Activated naive CD4-positive, alpha-beta T cell treated with anti-CD3 and anti-CD28 coated beads, Interleukin-2, amount 10 ng/mL, durations not matched to agents 7 days and 5 days (primary cell): ENCODE data around the gene GPRIN3.
"Not testable (repeated sequence)": the region's sequence is repeated elsewhere in the genome, so short reads cannot be mapped to it uniquely, and the experiment has no call there.

Experiments used
- CTCF ChIA-PET: fragments of 350-600 bp; sonication (Branson Sonifier 250); formaldehyde crosslinking; loops from one replicate; lab custom pipeline; 2021; ENCODE audit warnings: antibody characterized with exemption; lab: Charles Lee
- DNase-seq: peaks from one replicate; pipeline ENCODE4 v3.0.0-alpha.2; 2020
- H3K27ac Mint-ChIP-seq: one replicate; pipeline ENCODE4 v1.8.0; 2021; ENCODE audit warnings: mild to moderate bottlenecking, moderate library complexity, mixed read lengths
- H3K27me3 Mint-ChIP-seq: one replicate; pipeline ENCODE4 v1.8.0; 2021; ENCODE audit warnings: mild to moderate bottlenecking, mixed read lengths
- H3K36me3 Mint-ChIP-seq: one replicate; pipeline ENCODE4 v1.8.0; 2021; ENCODE audit warnings: mixed read lengths
- H3K4me1 Mint-ChIP-seq: one replicate; pipeline ENCODE4 v1.8.0; 2021; ENCODE audit warnings: mixed read lengths
- H3K4me3 Mint-ChIP-seq: one replicate; pipeline ENCODE4 v1.8.0; 2021; ENCODE audit warnings: mild to moderate bottlenecking, moderate library complexity, mixed read lengths
- H3K9me3 Mint-ChIP-seq: one replicate; pipeline ENCODE4 v1.8.0; 2021; ENCODE audit warnings: mixed read lengths

GPRIN3 gene

DNA sequence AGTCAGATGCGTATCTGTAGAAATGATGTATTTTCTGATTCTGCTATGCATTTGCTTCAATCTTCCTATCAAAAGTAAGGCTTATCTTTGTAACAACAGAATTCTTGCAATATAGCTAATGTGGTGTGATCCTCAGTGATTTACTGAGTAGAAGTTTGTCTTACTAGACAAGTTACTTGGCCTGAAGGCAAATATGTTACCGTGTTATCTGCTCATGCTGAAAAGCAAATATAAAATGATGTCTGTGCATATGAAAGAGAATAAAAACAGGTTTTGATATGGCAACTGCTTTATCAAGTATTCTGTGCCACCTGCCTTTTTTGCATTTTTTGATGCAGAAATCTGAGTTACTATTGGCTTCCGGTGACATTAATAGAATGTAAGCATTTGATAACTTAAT lies 103.7 kb downstream of the GPRIN3 start:
- H3K4me3 Mint-ChIP-seq, result no peak overlapping the region
- H3K27ac Mint-ChIP-seq, result no peak overlapping the region
- DNase-seq, result no peak
- H3K4me1 Mint-ChIP-seq, result no peaks in the 10 kb centered on the region
- no peaks in the 10 kb centered on the region for H3K36me3 Mint-ChIP-seq
- H3K27me3 Mint-ChIP-seq, result peaks cover 11% of the 10 kb centered on the region
- peaks cover 2% of the 10 kb centered on the region for H3K9me3 Mint-ChIP-seq
- CTCF ChIA-PET, result interaction anchor here (0.6 kb wide), 1 partner anchor 347 kb away, joined by 3 read pairs; no protein-coding TSS in a partner anchor

DNA sequence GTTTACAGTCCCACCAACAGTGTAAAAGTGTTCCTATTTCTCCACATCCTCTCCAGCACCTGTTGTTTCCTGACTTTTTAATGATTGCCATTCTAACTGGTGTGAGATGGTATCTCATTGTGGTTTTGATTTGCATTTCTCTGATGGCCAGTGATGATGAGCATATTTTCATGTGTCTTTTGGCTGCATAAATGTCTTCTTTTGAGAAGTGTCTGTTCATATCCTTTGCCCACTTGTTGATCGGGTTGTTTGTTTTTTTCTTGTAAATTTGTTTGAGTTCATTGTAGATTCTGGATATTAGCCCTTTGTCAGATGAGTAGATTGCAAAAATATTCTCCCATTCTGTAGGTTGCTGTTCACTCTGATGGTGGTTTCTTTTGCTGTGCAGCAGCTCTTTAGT lies 108.2 kb downstream of the GPRIN3 start:
- H3K36me3 Mint-ChIP-seq, DNase-seq, H3K4me3 Mint-ChIP-seq, H3K4me1 Mint-ChIP-seq, CTCF ChIA-PET, H3K27ac Mint-ChIP-seq, H3K9me3 Mint-ChIP-seq: not testable (repeated sequence)
- H3K27me3 Mint-ChIP-seq, result peaks cover 15% of the 10 kb centered on the region

DNA sequence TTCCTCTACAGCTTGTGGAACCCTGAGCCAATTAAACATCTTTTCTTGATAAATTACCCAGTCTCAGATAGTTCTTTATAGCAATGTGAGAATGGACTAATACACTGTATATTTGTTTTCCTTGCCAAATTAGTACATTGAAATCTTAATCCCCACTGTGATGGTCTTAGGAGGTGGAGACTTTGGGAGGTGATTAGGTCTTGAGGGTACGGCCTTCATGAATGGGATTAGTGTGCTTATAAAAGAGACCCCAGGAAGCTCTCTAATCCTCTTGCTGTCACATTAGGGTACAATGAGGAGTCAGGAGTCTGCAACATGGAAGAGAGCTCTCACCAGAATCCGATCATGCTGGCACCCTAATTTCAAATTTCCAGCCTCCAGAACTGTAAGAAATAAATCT lies 109.7 kb downstream of the GPRIN3 start:
- no peak for DNase-seq
- H3K9me3 Mint-ChIP-seq, result no peaks in the 10 kb centered on the region
- peaks cover 8% of the 10 kb centered on the region for H3K27me3 Mint-ChIP-seq
- no peaks in the 10 kb centered on the region for H3K36me3 Mint-ChIP-seq
- H3K4me3 Mint-ChIP-seq, result no peak overlapping the region
- no peaks in the 10 kb centered on the region for H3K4me1 Mint-ChIP-seq
- no peak overlapping the region for H3K27ac Mint-ChIP-seq
- CTCF ChIA-PET, result no interaction called here

DNA sequence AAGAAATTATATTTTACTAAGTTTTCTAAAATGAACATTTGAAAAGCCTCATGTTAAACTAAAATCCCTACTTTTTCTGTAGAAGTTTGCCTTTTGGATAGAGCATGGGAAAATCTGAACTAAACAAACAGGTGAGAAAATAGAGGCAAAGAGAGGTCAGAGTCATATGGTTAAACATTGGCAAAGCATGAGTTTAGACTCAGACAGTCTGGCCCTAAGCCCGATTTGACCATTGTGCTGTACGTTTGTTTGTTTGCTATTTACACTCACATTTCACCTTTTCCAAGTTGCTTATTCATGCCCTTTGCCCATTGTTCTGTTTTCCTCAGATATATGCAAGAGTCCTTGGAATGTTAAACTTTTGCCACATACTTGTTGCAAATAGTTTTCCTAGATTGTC lies 110.9 kb downstream of the GPRIN3 start:
- CTCF ChIA-PET, result interaction anchor here (0.9 kb wide), 1 partner anchor 182 kb away, joined by 3 read pairs; no protein-coding TSS in a partner anchor
- peaks cover 8% of the 10 kb centered on the region for H3K27me3 Mint-ChIP-seq
- no peak overlapping the region for H3K27ac Mint-ChIP-seq
- DNase-seq, result no peak
- H3K9me3 Mint-ChIP-seq, result no peaks in the 10 kb centered on the region
- no peaks in the 10 kb centered on the region for H3K36me3 Mint-ChIP-seq
- H3K4me1 Mint-ChIP-seq, result no peaks in the 10 kb centered on the region
- no peak overlapping the region for H3K4me3 Mint-ChIP-seq

- no peak for DNase-seq
- Mint-ChIP-seq H3K27ac (no peak overlapping the region), H3K4me3 (no peak overlapping the region), H3K27me3 (peaks cover 8% of the 10 kb centered on the region), H3K36me3 (no peaks in the 10 kb centered on the region), H3K9me3 (no peaks in the 10 kb centered on the region), H3K4me1 (no peaks in the 10 kb centered on the region)
- CTCF ChIA-PET, result interaction anchor here (0.9 kb wide), 1 partner anchor 182 kb away, joined by 3 read pairs; no protein-coding TSS in a partner anchor
These were observed 111.4 kb downstream of the GPRIN3 start for GRCh38 chr4:89196056-89196674.

GRCh38 chr4:89193843-89194242 lies 113.8 kb downstream of the GPRIN3 start:
- H3K9me3 Mint-ChIP-seq, result no peaks in the 10 kb centered on the region
- no peak overlapping the region for H3K27ac Mint-ChIP-seq
- CTCF ChIA-PET, result no interaction called here
- no peak overlapping the region for H3K4me3 Mint-ChIP-seq
- H3K36me3 Mint-ChIP-seq, result no peaks in the 10 kb centered on the region
- DNase-seq, result no peak
- no peaks in the 10 kb centered on the region for H3K4me1 Mint-ChIP-seq
- peaks cover 9% of the 10 kb centered on the region for H3K27me3 Mint-ChIP-seq
